ENCODE results near the gene ABCA7.
A peak's percentile ranks its signal among the peaks of the same experiment; 100 is the strongest.

The ABCA7 gene

DNA sequence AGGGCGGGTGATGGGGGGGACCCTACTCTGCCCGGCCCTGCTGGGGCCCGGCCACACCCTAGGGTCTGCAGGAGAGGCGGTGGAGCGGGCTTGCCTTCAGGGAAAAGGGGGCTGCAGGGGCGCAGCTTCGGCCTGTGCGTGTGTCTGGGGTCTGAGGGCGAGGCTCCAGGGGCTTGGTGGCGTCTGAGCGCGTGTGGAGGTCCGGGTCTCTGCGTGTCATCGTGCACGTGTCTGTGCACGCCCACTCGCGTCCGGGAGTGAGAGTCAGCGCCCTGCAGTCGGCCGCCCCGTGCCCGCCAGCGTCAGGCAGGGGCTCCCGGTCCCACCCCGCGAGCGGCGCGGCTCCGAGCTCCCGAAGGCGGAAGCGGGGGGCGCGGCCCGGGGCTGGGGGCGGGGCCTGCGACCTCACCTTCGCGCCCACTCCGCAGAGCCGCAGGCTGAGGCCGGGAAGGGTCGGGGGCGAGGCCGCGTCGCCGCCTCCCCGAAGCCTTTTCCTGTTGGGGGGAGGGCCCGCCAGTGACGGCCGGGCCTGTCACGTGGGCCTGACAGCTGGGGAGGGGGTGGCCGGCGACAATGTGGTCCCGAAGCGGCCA lies 26.9 kb downstream of the ABCA7 start, which contains the start of gene ARHGAP45:
TSS of gene ARHGAP45 (plus strand) at position 420 of the 593 bp plus-strand sequence. CDS start 239 bp downstream, outside the sequence.
- H3K9me3 ChIP-seq (ENCODE audit: control insufficient read depth, insufficient read depth, low read length): no peaks in the 10 kb centered on the region
- peak within 1 kb of the TSS; percentile 23; the same call in 1 of the 2 replicates for H3K4me3 ChIP-seq (ENCODE audit: low read length)
- no peaks in the 10 kb centered on the region; the same call in 1 of the 2 replicates for H3K36me3 ChIP-seq (ENCODE audit: control insufficient read depth, insufficient read depth, low read length)
- H3K4me1 ChIP-seq (ENCODE audit: control insufficient read depth, insufficient read depth, low read length): peaks cover 10% of the 10 kb centered on the region
- H3K27me3 ChIP-seq (ENCODE audit: control insufficient read depth, insufficient read depth, low read length): no peaks in the 10 kb centered on the region
- no peak within 1 kb of the TSS for H3K27ac ChIP-seq (ENCODE audit: low read length)
- WGBS (ENCODE audit: insufficient coverage, insufficient read length): no CpG with 5 or more reads among the region's 61 CpGs
- DNase-seq (ENCODE audit: low read depth, low spot score): no peak

DNA sequence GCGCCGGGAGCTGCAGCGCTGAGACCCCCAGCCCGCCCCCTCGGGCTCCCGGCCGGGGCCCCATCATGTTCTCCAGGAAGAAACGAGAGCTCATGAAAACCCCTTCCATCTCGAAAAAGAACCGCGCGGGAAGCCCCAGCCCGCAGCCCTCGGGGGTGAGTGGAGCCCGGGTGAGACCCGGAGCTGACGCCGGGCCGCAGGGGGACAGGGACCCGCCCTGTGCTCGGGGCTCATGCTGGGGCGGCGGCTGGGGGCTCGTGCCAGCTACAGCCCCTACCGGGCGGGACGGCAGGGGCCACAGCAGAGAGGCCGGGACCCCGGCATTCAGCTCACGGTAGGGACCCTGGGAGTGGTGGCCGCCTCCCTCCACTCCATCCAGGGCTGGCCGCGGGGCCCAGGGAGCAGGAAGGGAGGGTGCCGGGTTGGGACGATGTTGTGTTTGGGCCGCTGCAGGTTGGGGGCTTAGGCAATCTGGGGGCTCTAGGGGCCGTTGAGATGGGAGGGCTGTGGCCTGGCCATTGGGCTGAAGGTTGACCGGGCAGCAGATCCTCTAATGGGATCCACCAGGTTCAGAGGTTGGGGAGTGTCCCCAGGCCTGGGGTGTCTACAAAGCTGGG lies 27.5 kb downstream of the ABCA7 start:
- H3K4me1 ChIP-seq (ENCODE audit: control insufficient read depth, insufficient read depth, low read length): peaks cover 10% of the 10 kb centered on the region
- H3K27me3 ChIP-seq (ENCODE audit: control insufficient read depth, insufficient read depth, low read length): no peaks in the 10 kb centered on the region
- no peak overlapping the region for H3K27ac ChIP-seq (ENCODE audit: low read length)
- H3K4me3 ChIP-seq (ENCODE audit: low read length): peak overlapping the region; percentile 23; the same call in 1 of the 2 replicates
- no peaks in the 10 kb centered on the region; the same call in 1 of the 2 replicates for H3K36me3 ChIP-seq (ENCODE audit: control insufficient read depth, insufficient read depth, low read length)
- WGBS (ENCODE audit: insufficient coverage, insufficient read length): no CpG with 5 or more reads among the region's 38 CpGs
- H3K9me3 ChIP-seq (ENCODE audit: control insufficient read depth, insufficient read depth, low read length): no peaks in the 10 kb centered on the region
- DNase-seq (ENCODE audit: low read depth, low spot score): no peak

DNA sequence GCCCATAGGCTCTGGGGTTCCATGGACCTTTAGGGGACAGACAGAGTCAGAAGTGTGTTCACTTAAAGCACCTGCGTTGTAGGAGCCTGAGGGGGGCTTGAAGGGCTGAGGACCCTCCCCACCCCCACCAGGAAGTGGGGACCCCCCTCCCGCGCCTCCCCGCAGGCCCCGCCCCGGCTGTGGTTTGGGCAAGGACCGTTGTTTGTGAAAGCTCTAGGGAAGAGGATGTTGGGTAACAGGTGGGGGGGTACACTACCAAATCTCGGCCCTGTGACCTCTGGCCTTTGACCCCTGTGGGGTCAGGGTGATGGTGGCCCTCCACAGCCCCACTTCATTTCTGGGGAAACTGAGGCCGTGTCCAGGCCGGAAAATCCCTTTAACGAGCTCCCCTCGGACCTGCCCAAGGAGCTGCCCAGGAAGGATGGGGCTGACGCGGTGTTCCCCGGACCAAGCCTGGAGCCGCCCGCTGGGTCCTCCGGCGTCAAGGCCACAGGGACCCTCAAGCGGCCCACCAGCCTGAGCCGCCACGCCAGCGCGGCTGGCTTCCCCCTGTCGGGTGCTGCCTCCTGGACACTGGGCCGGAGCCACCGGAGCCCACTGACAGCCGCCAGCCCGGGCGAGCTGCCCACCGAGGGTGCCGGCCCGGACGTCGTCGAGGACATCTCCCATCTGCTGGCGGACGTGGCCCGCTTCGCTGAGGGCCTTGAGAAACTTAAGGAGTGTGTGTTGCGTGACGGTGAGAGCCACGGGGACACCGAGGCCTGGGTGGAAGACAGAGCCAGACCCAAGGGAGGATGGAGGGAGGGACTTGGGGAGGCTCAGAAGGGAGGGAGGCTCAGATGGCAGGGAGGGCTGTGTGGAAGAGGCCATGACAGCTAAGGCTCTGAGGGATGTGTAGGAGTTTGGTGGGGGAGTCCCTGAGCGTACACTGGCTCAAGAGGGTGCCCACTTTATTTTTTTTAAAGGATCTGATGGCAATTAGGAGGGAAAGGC lies 28.4 kb downstream of the ABCA7 start:
- H3K27me3 ChIP-seq (ENCODE audit: control insufficient read depth, insufficient read depth, low read length): no peaks in the 10 kb centered on the region
- H3K9me3 ChIP-seq (ENCODE audit: control insufficient read depth, insufficient read depth, low read length): no peaks in the 10 kb centered on the region

DNA sequence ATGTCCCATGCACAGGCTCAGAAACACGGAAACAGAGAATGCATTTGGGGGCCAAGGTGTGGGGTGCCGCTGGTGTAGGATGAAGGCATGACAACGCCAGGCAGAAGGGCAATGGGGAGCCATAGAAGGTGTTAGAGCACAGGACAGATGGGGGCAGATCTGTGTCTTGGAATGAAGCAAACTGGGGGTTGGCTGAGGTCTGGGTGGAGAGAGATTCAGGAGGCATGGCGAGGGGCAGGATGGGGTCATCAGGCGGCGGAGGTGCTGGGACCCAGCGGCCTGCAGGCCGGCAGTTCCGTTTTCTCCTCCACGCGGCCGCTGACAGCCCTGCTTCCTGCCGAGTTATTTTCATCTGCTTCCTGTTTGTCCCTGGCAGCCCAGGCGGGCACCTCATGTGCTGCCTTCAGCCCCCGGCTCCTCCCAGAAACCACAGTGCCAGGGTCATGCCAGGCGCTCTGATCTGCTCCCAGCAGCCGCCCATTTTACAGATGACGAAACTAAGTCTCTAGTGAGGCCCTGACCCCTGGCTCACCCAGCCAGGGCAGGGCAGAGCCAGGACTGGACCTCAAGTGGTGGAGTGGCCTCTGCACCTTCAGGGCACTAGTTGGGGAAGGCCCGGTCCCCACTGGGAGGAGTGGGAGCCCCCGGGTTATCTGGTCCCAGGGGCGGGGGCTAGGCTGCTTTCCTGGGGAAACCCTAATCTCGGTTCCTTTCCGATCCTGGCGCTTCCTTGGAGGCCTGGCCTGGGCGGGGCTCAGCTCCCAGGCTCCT lies 29.3 kb downstream of the ABCA7 start:
- no peak overlapping the region for H3K4me3 ChIP-seq (ENCODE audit: low read length)
- H3K27ac ChIP-seq (ENCODE audit: low read length): no peak overlapping the region

More for the DNA sequence above, 28.4 kb downstream of the ABCA7 start:
- Histone ChIP-seq H3K4me3 (ENCODE audit: low read length) (no peak overlapping the region), H3K27ac (ENCODE audit: low read length) (no peak overlapping the region), H3K36me3 (ENCODE audit: control insufficient read depth, insufficient read depth, low read length) (no peaks in the 10 kb centered on the region; the same call in 1 of the 2 replicates), H3K4me1 (ENCODE audit: control insufficient read depth, insufficient read depth, low read length) (peaks cover 10% of the 10 kb centered on the region)
- DNase-seq (ENCODE audit: low read depth, low spot score): no peak
- WGBS (ENCODE audit: insufficient coverage, insufficient read length): no CpG with 5 or more reads among the region's 45 CpGs

DNA sequence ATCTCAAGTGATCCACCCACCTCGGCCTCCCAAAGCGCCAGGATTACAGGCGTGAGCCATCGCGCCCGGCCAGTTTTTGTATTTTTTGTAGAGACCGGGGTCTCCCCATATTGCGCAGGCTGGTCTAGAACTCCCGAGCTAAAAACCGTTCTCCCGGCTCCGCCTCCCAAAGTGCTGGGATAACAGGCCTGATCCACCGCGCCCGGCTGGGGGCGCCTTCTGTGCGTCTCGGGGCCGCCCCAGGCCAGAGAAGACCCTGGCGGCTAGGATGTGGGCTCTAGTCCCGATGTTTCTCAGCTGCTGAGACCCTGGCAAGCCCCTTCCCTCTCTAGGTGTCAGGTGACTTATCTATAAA lies 30.6 kb downstream of the ABCA7 start:
- Histone ChIP-seq H3K27me3 (ENCODE audit: control insufficient read depth, insufficient read depth, low read length) (no peaks in the 10 kb centered on the region), H3K27ac (ENCODE audit: low read length) (no peak overlapping the region), H3K4me1 (ENCODE audit: control insufficient read depth, insufficient read depth, low read length) (peaks cover 5% of the 10 kb centered on the region; the same call in 1 of the 2 replicates), H3K36me3 (ENCODE audit: control insufficient read depth, insufficient read depth, low read length) (peaks cover 6% of the 10 kb centered on the region), H3K9me3 (ENCODE audit: control insufficient read depth, insufficient read depth, low read length) (no peaks in the 10 kb centered on the region), H3K4me3 (ENCODE audit: low read length) (peak overlapping the region; percentile 66; the same call in 1 of the 2 replicates)
- no CpG with 5 or more reads among the region's 21 CpGs for WGBS (ENCODE audit: insufficient coverage, insufficient read length)
- DNase-seq (ENCODE audit: low read depth, low spot score): no peak

More for the DNA sequence above, 29.3 kb downstream of the ABCA7 start:
- no CpG with 5 or more reads among the region's 25 CpGs for WGBS (ENCODE audit: insufficient coverage, insufficient read length)
- peaks cover 7% of the 10 kb centered on the region; the same call in 1 of the 2 replicates for H3K4me1 ChIP-seq (ENCODE audit: control insufficient read depth, insufficient read depth, low read length)
- peaks cover 3% of the 10 kb centered on the region for H3K36me3 ChIP-seq (ENCODE audit: control insufficient read depth, insufficient read depth, low read length)
- H3K9me3 ChIP-seq (ENCODE audit: control insufficient read depth, insufficient read depth, low read length): no peaks in the 10 kb centered on the region
- DNase-seq (ENCODE audit: low read depth, low spot score): no peak
- H3K27me3 ChIP-seq (ENCODE audit: control insufficient read depth, insufficient read depth, low read length): no peaks in the 10 kb centered on the region

DNA sequence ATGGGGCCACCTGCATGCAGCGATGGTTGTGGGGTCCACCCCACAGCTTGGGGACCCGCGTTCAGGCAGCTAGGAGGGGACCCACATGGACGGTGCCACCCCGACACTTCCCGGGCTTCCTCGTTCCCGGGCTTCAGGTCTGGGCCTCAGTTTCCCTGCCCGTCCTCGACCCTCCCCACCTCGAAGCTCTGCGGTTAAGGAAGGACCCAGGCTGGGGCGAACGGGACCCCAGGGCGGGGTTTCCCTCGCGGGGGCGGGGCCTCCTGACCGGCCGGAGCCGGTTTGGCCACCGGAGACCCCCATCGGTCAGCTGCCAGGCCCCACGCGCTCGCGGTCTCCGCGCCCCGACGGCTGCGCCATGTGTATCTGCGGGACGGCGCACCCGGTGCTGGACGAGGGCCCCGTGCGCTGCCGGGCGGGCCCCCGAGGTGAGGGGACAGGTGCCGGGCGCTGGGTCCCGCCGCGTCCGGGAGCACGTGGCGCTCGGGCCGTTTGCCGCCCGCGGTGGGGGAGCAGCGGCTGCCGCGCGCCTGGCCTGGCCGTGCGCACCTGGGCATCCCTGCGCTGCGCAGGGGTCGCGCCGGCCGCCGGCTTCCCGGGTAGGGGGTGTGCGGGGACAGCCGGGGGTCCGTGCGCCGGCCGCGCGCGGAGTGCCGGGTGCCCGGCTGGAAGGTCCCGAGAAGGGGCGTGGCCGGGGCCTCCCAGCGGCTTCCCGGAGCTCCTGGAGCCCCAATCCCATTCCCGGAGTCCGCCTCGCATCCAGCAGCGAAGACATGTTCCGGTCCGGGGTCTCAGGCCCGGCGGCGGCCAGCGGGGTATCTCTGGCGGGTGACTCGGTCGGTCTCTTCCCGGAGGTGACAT lies 31.3 kb downstream of the ABCA7 start:
- no peaks in the 10 kb centered on the region for H3K27me3 ChIP-seq (ENCODE audit: control insufficient read depth, insufficient read depth, low read length)
- no peak overlapping the region for H3K27ac ChIP-seq (ENCODE audit: low read length)
- WGBS (ENCODE audit: insufficient coverage, insufficient read length): no CpG with 5 or more reads among the region's 99 CpGs
- H3K36me3 ChIP-seq (ENCODE audit: control insufficient read depth, insufficient read depth, low read length): peaks cover 6% of the 10 kb centered on the region
- no peaks in the 10 kb centered on the region for H3K9me3 ChIP-seq (ENCODE audit: control insufficient read depth, insufficient read depth, low read length)
- H3K4me1 ChIP-seq (ENCODE audit: control insufficient read depth, insufficient read depth, low read length): peaks cover 2% of the 10 kb centered on the region; the same call in 1 of the 2 replicates
- peak overlapping the region; percentile 66 for H3K4me3 ChIP-seq (ENCODE audit: low read length)
- no peak for DNase-seq (ENCODE audit: low read depth, low spot score)

DNA sequence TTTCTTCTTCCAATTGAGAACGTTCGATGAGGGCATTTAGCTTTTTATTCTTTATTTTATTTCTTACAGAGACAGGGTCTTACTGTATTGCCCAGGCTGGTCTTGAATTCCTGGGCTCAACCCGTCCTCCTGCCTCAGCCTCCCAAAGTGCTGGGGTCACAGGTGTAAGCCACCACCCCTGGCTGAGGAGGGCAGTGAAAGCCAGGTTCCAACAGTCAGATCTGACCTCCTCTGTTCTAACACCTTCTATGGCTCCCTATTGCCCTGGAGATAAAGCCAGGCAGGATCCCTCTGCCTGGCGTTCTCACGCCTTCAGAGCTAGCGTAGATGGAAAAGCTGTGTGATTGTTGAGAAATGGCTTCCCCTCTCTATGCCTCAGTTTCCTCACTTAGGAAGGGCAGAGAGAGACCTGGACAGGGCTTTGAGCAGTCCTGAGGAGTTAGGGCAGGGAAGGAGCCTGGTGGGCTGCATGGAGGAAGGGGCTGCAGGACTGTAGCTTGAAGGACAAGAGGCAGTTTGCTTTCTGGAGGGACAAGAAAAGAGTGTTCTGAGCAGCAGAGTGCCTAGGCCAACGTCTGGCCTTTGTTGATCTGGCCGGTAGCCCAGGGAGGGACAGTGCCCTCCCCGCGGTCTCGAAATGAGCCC lies 32.6 kb downstream of the ABCA7 start:
- no peak for DNase-seq (ENCODE audit: low read depth, low spot score)
- Histone ChIP-seq H3K27me3 (ENCODE audit: control insufficient read depth, insufficient read depth, low read length) (no peaks in the 10 kb centered on the region), H3K27ac (ENCODE audit: low read length) (no peak overlapping the region), H3K4me1 (ENCODE audit: control insufficient read depth, insufficient read depth, low read length) (peaks cover 2% of the 10 kb centered on the region; the same call in 1 of the 2 replicates), H3K36me3 (ENCODE audit: control insufficient read depth, insufficient read depth, low read length) (peaks cover 6% of the 10 kb centered on the region), H3K9me3 (ENCODE audit: control insufficient read depth, insufficient read depth, low read length) (no peaks in the 10 kb centered on the region), H3K4me3 (ENCODE audit: low read length) (no peak overlapping the region)
- no CpG with 5 or more reads among the region's 11 CpGs for WGBS (ENCODE audit: insufficient coverage, insufficient read length)

DNA sequence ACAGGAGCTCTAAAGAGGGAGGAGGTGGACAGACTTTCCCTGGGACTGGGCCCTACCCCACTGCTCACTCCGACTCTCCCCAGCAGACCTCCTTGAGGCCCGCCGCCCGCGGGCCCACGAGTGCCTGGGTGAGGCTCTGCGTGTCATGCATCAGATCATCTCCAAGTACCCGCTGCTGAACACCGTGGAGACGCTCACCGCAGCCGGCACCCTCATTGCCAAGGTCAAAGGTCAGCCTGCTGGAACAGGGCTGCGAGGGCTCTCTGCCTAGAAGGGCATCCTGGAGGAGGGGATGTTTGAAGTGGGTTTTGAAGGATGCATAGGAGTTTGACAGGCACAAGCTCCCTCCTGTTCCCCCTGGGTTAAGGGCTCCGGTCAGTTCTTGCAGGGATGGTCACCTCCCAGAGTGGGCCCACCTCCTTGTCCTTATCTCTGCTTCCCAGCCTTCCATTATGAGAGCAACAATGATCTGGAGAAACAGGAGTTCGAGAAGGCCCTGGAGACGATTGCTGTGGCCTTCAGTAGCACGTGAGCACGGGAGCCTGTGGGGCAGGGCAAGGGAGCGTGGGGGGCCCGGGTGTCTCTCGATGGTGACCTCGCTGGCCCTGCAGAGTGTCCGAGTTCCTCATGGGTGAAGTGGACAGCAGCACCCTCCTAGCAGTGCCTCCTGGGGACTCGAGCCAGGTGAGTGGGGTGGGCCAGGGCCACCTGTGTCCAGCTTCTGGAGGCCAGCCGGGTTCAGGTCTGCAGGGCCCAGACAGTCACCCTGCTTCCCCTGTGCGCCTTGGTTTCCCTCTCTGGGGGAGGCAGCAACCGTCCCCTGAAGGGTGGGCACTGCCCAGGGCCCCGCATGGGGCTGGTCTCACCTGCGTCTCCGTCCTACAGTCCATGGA lies 33.4 kb downstream of the ABCA7 start:
- Histone ChIP-seq H3K4me3 (ENCODE audit: low read length) (no peak overlapping the region), H3K36me3 (ENCODE audit: control insufficient read depth, insufficient read depth, low read length) (peaks cover 6% of the 10 kb centered on the region), H3K27me3 (ENCODE audit: control insufficient read depth, insufficient read depth, low read length) (no peaks in the 10 kb centered on the region), H3K9me3 (ENCODE audit: control insufficient read depth, insufficient read depth, low read length) (no peaks in the 10 kb centered on the region), H3K27ac (ENCODE audit: low read length) (no peak overlapping the region), H3K4me1 (ENCODE audit: control insufficient read depth, insufficient read depth, low read length) (peaks cover 2% of the 10 kb centered on the region; the same call in 1 of the 2 replicates)
- no CpG with 5 or more reads among the region's 30 CpGs for WGBS (ENCODE audit: insufficient coverage, insufficient read length)
- DNase-seq (ENCODE audit: low read depth, low spot score): no peak
